ENCODE data around the gene CCL15.

DNA sequence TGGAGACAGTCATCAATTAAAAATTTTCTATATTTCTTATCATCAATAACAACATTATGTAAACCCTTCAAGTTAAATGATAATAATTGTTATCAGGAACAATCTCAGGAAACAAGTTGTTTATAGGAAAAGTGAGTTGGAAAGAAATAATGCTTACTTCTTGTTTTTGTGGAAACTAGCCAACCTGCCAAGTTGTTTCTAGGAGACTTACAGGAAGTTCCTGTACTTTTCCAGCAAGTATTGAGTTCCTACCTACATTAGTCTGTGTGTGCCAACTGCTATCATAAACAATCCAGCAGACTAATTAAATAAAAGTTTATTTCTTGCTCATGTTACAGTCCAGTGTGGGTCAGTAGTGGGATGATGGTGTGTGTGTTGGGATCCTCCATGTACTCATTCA is 13.2 kb downstream of the CCL15 start:
- TF ChIP-seq, protein P1, sequence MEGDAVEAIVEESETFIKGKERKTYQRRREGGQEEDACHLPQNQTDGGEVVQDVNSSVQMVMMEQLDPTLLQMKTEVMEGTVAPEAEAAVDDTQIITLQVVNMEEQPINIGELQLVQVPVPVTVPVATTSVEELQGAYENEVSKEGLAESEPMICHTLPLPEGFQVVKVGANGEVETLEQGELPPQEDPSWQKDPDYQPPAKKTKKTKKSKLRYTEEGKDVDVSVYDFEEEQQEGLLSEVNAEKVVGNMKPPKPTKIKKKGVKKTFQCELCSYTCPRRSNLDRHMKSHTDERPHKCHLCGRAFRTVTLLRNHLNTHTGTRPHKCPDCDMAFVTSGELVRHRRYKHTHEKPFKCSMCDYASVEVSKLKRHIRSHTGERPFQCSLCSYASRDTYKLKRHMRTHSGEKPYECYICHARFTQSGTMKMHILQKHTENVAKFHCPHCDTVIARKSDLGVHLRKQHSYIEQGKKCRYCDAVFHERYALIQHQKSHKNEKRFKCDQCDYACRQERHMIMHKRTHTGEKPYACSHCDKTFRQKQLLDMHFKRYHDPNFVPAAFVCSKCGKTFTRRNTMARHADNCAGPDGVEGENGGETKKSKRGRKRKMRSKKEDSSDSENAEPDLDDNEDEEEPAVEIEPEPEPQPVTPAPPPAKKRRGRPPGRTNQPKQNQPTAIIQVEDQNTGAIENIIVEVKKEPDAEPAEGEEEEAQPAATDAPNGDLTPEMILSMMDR (IDR thresholded peaks at IDR 0.05; ENCODE audit: poor library complexity): no peak
- TF ChIP-seq EZH2 (IDR thresholded peaks at IDR 0.05; ENCODE audit: borderline replicate concordance): no peak
- TF ChIP-seq EZH2phosphoT487 (IDR thresholded peaks at IDR 0.05; ENCODE audit: low read depth, severe bottlenecking, unreplicated experiment): no peak
